ENCODE results near the gene ABR. TPM values are rescaled to one million over a fixed set of nuclear protein-coding genes. Genes with fewer than 3 reads are reported as not detected.

ABR gene
- total RNA-seq, 1 donor from 2014 or later: 94.5 TPM

DNA sequence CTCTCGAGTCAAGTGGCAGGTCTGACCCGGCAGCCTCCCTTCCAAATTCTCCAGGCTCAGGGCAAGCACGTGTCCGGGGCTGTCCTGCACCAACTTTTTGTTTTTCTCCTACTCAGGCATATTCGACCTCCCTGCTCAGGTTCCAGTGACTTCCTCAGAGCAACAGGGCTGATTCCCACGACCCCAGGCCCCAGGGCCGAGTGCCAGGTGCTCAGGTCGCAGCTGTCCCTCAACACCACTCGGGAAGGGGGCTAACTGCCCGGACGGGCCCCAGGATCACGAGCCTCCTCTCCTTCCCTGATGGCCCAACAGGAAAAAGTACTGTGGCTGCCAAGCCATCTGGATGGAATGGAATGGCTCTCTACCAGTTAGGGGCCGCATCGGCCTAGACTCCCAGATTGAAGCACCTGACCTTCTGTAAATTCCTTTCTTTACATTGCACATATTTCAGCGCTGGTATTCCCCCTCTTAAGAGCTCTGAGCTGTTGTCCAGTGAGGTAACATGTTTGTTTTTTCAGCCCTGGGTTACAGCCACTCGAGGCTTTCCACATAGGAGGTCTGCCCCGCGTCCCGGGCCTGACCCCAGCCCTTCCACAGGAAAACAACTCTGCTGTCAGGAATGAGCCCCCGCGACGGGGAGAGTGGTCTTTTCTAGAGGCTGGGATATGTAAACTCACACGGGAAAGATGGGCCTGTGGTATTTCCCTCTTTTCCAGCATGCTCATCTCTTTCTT, 225.2 kb downstream of the ABR start:
- no peak for ATAC-seq

DNA sequence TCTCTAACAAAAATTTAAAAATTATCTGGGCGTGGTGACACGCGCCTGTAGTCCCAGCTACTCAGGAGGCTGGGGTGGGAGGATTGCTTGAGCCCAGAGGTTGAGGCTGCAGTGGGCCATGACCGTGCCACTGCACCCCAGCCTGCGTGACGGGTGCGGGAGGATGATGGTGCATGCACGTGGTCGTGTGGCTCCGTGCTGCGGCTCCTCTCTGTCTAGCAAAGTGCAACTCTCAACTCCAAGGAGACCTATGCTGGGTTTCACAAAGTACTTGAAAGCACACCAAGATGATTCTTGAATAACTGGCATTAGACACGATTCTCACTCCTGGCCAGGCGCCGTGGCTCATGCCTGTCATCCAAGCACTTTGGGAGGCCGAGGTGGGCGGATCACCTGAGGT, 226.0 kb downstream of the ABR start:
- no peak for ATAC-seq

Other genes starting within 250 kb of the ABR start
- 30.8 TPM for gene NXN, start 200.2 kb downstream of the ABR start, total RNA-seq
- gene TIMM22, start 182.9 kb downstream of the ABR start, total RNA-seq: 9.4 TPM
- gene BHLHA9, start 90.5 kb upstream of the ABR start, total RNA-seq: not detected
- not detected for gene TRARG1, start 99.7 kb upstream of the ABR start, total RNA-seq
- 483 TPM for gene YWHAE, start 220.2 kb upstream of the ABR start, total RNA-seq

Measured in esophagus mucosa (tissue), 1 donor.